ENCODE data around the gene SLC35E3.

The SLC35E3 gene

DNA sequence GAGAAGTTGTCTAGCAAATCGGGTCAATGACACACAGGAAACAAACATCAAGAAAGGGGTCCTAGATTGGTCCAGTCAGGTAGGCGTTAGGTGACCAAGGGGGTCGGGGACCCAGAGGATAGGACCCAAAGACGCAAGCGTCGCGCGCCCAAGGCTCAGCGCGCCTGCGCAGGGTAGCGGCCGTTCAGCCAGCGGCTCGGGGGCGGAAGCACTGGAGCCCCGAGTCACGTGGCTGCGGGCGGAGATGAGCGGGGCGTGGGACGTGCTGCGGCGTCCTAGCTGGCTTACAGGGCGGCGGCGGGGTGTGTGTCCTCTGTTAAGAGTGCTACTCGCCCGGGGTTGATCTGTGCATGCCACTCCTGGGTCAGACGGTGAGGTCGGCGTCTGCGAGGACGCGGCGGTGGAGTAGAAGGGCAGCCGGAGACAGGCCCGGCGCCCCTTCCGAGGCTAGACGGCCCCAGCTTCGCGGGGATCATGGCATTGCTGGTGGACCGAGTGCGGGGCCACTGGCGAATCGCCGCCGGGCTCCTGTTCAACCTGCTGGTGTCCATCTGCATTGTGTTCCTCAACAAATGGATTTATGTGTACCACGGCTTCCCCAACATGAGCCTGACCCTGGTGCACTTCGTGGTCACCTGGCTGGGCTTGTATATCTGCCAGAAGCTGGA lies at the start of gene SLC35E3:
SLC35E3 (plus strand) TSS at position 273 of the 668 bp plus-strand sequence; CDS start at position 475, 202 bp downstream.
- FAIRE-seq = no peak

DNA sequence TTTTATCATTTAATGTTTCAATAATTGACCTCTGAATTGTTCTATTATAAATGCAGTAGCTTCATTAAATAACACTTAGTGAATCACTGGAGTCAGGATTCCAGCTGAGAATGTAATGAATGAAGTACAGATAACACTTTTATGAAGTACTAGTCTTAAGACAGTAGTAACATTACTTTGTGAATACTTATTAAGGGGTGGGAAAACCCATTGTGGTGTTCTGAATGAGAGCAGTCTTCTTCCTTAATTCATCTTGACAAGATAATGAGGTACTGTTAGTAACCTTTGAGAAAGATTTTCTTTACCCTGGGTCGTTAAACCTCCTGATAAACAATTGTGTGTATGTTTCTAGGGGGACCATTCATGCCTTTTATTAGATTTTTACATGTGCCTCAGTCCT lies 46.5 kb upstream of the SLC35E3 start:
- no peak for FAIRE-seq

DNA sequence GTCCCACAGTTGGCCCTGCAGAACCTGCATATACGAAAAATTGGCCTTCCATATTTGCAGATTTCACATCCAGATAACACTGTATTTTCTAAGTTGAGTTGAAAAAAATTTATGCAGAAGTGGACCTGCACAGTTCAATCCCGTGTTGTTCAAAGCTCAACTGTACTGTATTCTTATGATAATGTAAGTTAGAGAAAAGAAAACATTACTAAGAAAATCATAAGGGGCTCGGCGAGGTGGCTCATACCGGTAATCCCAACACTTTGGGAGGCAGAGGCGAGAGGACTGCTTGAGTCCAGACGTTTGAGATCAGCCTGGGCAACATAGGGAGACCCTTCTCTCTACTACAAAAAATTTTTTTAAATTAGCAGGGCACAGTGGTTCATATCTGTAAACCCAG lies 18.2 kb upstream of the SLC35E3 start:
- FAIRE-seq = no peak

DNA sequence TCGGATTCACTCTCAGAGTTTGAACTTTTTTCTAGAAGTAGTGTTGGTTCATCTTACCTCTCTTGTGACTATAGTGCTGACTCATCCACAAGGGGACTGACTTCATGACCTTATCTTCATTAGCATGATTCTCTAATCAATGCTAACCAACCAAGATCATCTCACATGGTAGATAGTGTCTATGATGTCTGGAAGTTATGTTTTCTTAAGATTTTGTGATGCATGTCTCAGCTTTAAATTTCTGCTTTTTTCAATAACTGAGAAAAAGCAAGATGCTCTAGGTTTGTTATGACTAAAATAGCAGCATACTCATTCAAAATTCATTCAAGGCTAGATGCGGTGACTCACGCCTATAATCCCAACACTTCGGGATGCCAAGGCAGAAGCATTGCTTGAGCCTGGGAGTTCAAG lies 12.3 kb upstream of the SLC35E3 start:
- no peak for FAIRE-seq

DNA sequence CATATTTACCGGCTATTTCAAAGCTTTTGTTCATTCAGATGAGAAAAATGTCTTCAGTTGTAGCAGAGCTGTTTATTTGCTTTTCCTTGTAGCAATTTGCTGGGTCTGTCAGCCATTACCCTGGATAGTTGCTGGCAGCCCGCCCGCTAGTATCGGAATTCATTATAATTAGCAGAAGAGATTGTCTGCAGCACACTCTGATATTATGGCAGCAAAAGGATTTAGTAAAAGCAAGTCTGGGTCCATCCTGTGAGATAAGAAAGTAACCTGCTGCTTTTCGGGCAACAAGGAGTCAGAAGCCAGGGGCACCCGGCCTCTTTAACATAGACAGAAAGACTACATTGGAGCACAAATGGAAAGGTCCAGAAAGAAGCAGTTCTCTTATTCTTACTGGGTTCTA lies 6.1 kb upstream of the SLC35E3 start:
- no peak for FAIRE-seq

DNA sequence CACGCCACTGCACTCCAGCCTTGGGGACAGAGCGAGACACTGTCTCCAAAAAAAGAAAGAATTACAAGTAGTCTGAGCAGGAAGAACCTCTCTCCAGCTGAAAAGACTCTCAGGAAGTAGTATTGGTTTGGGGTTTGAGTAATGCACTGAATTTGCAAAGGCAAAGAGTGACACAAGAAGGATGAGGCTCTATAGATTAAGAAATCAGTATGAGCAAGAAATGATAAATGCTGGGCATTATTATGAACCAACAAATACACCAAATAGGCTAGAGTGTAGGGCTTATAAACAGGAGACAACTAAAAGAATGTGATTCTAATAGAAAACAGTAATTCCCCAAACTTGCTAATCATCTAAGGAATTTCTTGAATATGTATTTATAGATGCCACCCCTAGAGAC lies 2.6 kb upstream of the SLC35E3 start:
- FAIRE-seq = no peak

- no peak for FAIRE-seq
Observed at GRCh38 chr12:68745376-68745903, 536 bp upstream of the SLC35E3 start.

GRCh38 chr12:68746572-68747180 lies 700 bp downstream of the SLC35E3 start:
- no peak for FAIRE-seq

DNA sequence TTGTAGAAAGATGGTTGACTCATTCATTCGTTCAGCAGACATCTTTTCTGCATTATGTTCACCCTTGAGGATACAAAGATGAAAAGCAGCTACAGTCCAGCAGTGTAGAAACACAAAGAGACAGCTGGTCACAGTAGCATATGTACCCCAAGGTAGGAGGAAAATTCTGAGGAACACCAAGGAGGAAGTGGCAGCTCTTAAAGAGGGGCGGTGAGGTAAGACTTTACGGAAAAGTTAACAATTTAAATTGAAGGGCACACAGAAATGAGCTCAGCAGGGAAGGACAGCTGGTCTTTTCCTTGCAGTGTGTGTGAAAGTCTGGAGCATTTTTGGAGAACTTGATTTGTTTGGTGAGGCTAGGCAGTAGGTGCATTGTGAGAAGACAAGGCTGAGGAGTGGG lies 3.5 kb downstream of the SLC35E3 start:
- FAIRE-seq = no peak

- no peak for FAIRE-seq
Observed at GRCh38 chr12:68749861-68750260, 3.9 kb downstream of the SLC35E3 start.

DNA sequence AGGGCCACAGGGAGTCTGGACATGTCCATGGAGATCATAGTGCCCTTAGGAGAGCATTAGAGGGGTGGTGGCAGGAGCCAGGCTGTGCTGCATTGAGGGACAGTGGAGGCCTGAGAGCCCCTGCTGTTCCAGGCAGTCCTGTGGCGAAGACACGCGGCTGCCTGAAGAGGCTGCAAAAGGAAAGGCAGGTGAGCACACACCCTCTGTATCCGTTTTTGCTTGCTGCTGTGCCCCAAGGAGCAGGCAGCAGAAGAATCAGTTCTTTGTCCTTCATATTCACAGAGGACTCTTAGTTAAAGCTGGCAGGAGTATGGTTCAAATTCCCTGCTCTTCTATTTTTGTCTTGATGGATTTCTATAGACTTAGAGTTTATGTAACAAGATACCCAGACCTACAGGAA lies 4.5 kb downstream of the SLC35E3 start:
- FAIRE-seq = no peak

DNA sequence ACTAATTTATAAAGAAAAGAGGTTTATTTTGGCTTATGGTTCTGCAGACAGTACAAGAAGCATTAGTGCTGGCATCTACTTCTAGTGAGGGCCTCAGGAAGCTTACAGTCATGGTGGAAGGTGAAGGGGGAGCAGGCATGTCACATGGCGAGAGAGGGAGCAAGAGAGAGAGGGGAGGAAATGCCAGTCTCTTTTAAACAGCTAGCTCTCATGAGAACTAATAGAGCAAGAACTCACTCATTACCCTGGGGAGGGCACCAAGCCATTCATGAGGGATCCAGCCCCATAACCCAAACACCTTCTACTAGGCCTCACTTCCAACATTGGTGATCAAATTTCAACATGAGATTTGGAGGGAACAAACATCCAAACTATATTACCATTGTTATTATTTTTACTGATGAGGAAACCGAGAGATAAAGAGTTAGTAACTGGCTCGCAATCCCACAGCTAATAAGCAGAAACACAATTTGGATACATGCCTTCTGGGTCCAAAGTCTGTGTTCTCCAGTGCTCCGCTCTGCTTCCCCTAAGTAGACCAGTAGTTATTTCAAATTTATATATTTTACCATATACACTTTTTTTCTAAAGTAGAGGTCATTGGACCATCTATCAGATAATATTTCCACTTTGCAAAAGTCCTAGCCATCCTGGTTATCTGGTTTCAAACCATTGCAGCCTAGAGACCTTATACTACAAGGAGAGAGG lies 9.7 kb downstream of the SLC35E3 start:
- no peak for FAIRE-seq

GRCh38 chr12:68759852-68760251 lies 13.9 kb downstream of the SLC35E3 start:
- no peak for FAIRE-seq

- FAIRE-seq = no peak
Observed at GRCh38 chr12:68760806-68761441, 14.9 kb downstream of the SLC35E3 start.

DNA sequence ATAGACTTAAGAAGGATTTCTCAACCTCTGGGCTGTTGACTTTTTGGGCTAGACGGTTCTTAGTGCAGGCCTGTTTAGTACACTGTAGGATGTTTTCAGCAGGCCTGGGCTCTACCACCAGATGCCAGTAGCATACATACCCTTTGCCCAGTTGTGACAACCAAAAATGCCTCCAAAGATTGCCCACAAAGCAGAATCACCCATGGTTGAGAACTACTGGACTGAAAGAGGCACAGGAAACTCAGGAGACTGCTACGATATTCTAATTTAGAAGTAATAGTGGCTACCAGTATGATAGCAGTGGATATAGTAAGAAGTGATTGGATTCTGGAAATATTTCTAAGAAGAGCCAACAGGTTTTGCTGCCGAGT lies 15.5 kb downstream of the SLC35E3 start:
- no peak for FAIRE-seq

DNA sequence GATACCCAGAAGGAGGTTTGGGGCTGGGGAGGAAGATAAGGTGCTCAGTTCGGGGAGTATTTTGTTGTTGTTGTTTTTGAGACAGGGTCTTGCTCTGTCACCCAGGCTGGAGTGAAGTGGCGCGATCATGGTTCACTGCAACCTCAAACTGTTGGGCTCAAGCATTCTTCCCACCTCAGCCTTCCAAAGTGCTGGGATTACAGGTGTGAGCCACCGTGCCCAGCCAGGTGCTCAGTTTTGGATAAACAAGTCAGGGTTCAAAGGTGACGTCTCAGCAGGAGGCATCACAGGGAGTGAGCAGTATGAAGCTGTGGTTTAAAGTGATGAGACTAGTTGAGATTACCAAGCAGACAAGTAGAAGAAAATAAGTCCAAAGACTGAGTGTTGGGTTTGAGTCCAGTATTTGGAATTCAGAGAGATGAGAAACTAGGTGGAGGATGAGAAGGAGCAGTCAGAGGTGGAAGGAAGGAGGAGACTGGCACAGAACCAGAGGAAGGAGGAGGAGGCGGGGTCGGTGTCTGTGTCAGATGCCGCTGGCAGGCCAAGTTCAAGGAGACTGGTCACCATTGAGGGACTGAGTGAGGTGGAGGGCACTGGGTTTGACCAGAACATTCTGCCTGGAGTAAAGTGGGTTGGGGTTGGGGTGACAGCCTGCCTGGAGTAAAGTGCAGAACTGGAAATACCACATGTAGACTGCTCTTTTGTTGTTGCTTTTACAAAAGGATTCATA lies 16.1 kb downstream of the SLC35E3 start:
- FAIRE-seq = no peak

DNA sequence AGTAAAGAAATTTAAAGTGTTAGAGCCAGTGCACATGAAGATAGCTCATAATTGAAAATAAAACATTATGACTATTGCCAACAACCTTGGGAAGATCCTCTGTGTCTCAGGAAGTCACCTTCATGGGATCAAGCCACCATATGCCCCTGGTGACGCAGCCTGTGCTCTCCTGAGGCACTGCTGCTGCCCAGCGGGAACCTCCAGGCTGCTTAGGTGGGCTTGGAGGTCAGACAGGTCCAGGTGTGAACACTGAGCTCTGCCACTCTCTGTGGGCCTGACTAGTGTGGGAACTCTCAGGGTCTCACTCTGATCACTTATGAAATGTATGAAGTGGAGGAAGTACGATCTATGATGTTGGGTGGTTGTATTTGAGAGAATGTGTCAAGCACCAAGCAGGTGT lies 16.7 kb downstream of the SLC35E3 start:
- no peak for FAIRE-seq

DNA sequence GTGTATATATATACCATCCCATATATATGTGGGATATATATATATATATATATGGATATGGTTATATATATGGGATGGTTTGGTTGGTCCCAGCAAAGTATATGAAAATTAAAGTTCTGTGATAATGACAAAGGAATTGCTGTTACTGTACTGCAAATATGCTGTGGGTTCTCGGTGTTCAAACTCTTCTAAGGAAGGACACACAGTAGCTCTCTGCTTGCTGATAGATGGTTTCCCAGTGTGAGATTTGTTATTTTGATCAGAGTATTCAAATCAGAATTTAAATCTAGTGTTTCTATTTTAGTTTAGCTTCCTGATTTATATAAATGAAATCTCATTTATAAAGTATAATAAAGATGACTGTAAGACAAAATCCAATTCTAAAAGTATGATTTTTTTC lies 19.7 kb downstream of the SLC35E3 start:
- FAIRE-seq = no peak

DNA sequence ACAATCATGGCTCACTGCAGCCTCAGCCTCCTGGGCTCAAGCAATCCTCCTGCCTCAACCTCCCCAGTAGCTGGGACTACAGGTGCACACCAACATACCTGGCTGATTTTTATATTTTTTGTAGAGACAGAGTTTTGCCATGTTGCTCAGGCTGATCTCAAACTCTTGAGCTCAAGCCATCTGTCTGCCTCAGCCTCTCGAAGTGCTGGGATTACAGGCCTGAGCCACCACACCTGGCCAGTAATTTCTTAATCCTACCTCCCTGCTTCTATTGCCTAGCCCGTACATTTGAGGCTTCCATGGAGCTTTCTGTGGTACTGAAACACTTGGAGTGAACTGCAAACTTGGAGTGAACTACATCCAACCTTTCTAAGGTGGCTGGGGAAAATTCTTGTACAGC lies 20.7 kb downstream of the SLC35E3 start:
- no peak for FAIRE-seq

- FAIRE-seq = no peak
Observed at GRCh38 chr12:68767191-68767590, 21.2 kb downstream of the SLC35E3 start.

DNA sequence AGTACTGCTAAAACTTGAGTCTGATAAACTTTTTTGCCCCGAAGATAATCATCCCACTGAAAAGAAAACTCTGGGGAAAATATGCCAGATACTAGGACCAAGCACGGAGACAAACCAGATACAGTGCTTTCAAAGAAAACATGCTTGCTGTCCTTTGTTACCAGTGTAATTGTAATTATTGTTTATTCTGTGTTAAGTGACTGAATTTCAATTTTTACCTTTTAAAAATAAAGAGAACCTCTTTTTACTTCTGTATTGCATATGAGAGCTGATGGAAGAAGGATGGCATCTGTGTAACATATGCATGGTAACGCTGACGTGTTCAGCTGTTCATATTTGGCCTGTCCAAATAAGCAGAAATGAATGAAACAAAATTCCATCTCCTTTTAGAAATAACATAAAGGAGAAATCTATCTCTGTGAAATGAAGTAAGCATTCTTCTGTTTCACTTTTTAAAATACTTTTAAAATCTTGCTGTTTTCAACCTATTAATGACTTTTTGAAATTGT lies 22.5 kb downstream of the SLC35E3 start:
- no peak for FAIRE-seq

GRCh38 chr12:68769941-68770340 lies 24.0 kb downstream of the SLC35E3 start:
- no peak for FAIRE-seq

Data from endometrium (tissue), 2 donors.